Measurements from ENCODE around the gene TEDC2.
"Not testable (repeated sequence)": the region's sequence is repeated elsewhere in the genome, so short reads cannot be mapped to it uniquely, and the experiment has no call there.

Gene TEDC2

GRCh38 chr16:2478279-2478678, 18.4 kb downstream of the TEDC2 start:
- DNase-seq: no peak

GRCh38 chr16:2479996-2480395, 20.1 kb downstream of the TEDC2 start:
- not testable (repeated sequence) for DNase-seq

GRCh38 chr16:2480948-2481347, 21.0 kb downstream of the TEDC2 start:
- no peak for DNase-seq

- DNase-seq: no peak
These were observed 21.8 kb downstream of the TEDC2 start for GRCh38 chr16:2481676-2482075.

GRCh38 chr16:2482249-2482648, 22.3 kb downstream of the TEDC2 start:
- DNase-seq: no peak

- peak; percentile 58 for DNase-seq
These were observed 23.0 kb downstream of the TEDC2 start for GRCh38 chr16:2482708-2483534.

GRCh38 chr16:2483939-2484897, 24.3 kb downstream of the TEDC2 start:
- no peak for DNase-seq

GRCh38 chr16:2484898-2485508, 25.1 kb downstream of the TEDC2 start:
- no peak for DNase-seq

- DNase-seq: no peak
These were observed 26.1 kb downstream of the TEDC2 start for GRCh38 chr16:2485811-2486507.

- no peak for DNase-seq
These were observed 27.0 kb downstream of the TEDC2 start for GRCh38 chr16:2486645-2487516.

- DNase-seq: no peak
These were observed 27.6 kb downstream of the TEDC2 start for GRCh38 chr16:2487517-2487842.

GRCh38 chr16:2487903-2488531, 28.1 kb downstream of the TEDC2 start:
- no peak for DNase-seq

GRCh38 chr16:2489581-2489980, 29.7 kb downstream of the TEDC2 start:
- DNase-seq: no peak

GRCh38 chr16:2490190-2491105, 30.5 kb downstream of the TEDC2 start:
- no peak for DNase-seq

GRCh38 chr16:2492292-2492691, 32.4 kb downstream of the TEDC2 start:
- DNase-seq: no peak

- no peak for DNase-seq
These were observed 33.7 kb downstream of the TEDC2 start for GRCh38 chr16:2493605-2494004.

GRCh38 chr16:2494616-2495015, 34.7 kb downstream of the TEDC2 start:
- DNase-seq: no peak

GRCh38 chr16:2495041-2495440, 35.1 kb downstream of the TEDC2 start:
- DNase-seq: no peak

- no peak for DNase-seq
These were observed 36.6 kb downstream of the TEDC2 start for GRCh38 chr16:2496223-2497115.

Measured in NCI-H82 (cell line).